Body of pancreas (tissue), 4 donors: ENCODE measurements around the gene TMEM40. TPM values are rescaled to one million over a fixed set of nuclear protein-coding genes. Genes with fewer than 3 reads are reported as not detected.

Experiments
- ATAC-seq: fragments of 150-250 bp; one replicate; pipeline ENCODE4 v1.9.1; 2016
- DNase-seq, 4 donors: peaks; one replicate each; pipeline ENCODE4 v3.0.0-alpha.2; 2019
- H3K27ac ChIP-seq, 4 donors: fragments of 200-600 bp; sonication (generic); 1 replicate in 3 of 4; 2 replicates in 1 of 4; pipeline versions ENCODE4 v1.5.1 to v1.6.1; 2016 to 2019; ENCODE audit warnings: mild to moderate bottlenecking in 1 of 4, mixed read lengths in 1 of 4, moderate library complexity in 1 of 4
- H3K27me3 ChIP-seq, 2 donors: fragments of 200-600 bp; sonication (generic); one replicate each; pipeline ENCODE4 v1.6.0; 2016; ENCODE audit warnings: mild to moderate bottlenecking in 1 of 2
- H3K36me3 ChIP-seq, 2 donors: fragments of 200-600 bp; sonication (generic); replicated peaks in 1 of 2; 2 replicates each; pipeline ENCODE4 v1.5.1; 2016; ENCODE audit warnings: low read depth in 2 of 2; ENCODE audit not compliant: insufficient read depth in 1 of 2
- H3K4me1 ChIP-seq: fragments of 200-600 bp; sonication (generic); one replicate; pipeline ENCODE4 v1.6.0; 2016
- H3K4me3 ChIP-seq, 2 donors: fragments of 200-600 bp; sonication (generic); 1 replicate in 1 of 2; 2 replicates in 1 of 2; pipeline ENCODE4 v1.5.1; 2016 to 2019
- H3K9me3 ChIP-seq, 3 donors: fragments of 200-600 bp; sonication (generic); 1 replicate in 2 of 3; 2 replicates in 1 of 3; pipeline ENCODE4 v1.5.1; 2016
- CTCF ChIP-seq, 7 experiments: fragments of 450-650 bp in 4 of 7; fragments of 200-600 bp in 3 of 7; sonication (generic) in 3 of 7; IDR thresholded peaks; one replicate each; pipeline ENCODE4 v1.5.1; 2016 to 2019; ENCODE audit warnings: antibody characterized with exemption in 7 of 7
- POLR2A ChIP-seq, 3 donors: fragments of 450-650 bp; IDR thresholded peaks; one replicate each; pipeline ENCODE4 v1.6.1; 2016; ENCODE audit warnings: antibody characterized with exemption in 3 of 3, mild to moderate bottlenecking in 2 of 3
- WGBS, 2 donors: methylation state at CpG; one replicate each; pipeline ENCODE4 v1.1.5; 2017; 5-methylcytosine and 5-hydroxymethylcytosine counted together
- intact Hi-C: fragments of 100-400 bp; cut with DNase I; formaldehyde crosslinking; loops from one replicate; pipeline ENCODE4 v1.15.1; 2023
- total RNA-seq, 2 donors: library from RNA; depleted of rRNA; stranded (reverse); fragments of >200 nt; gene quantifications; one replicate each; pipeline ENCODE4 v1.1.0, GENCODE V29; 2016

Gene TMEM40
- total RNA-seq: not detected

- no peak within 1 kb of the TSS for H3K4me3 ChIP-seq
- H3K4me1 ChIP-seq: no peaks in the 10 kb centered on the region
- WGBS, 2 donors: 84 to 88% methylated on average over 4 to 10 of the region's 10 CpGs
- intact Hi-C loops: no loop called here
- TF ChIP-seq POLR2A (IDR thresholded peaks at IDR 0.05) (no peak), CTCF (IDR thresholded peaks at IDR 0.05) (no peak)
- H3K9me3 ChIP-seq: no peaks in the 10 kb centered on the region
- ATAC-seq (no peak), DNase-seq (no peak)
- H3K27me3 ChIP-seq: no peaks in the 10 kb centered on the region
- H3K36me3 ChIP-seq: no peaks in the 10 kb centered on the region
- peak within 1 kb of the TSS in 1 of 4 donors; percentile 44 for H3K27ac ChIP-seq
Observed at GRCh38 chr3:12759097-12759679, at the start of gene TMEM40. Gene TMEM40, minus strand, starts transcription at chr3:12759259. Its CDS starts 9,427 bp downstream, at chr3:12749832.

- DNase-seq: no peak
- intact Hi-C loops: no loop called here
Observed at GRCh38 chr3:12808587-12808986, 49.5 kb upstream of the TMEM40 start.

GRCh38 chr3:12807601-12808359 is 48.7 kb upstream of the TMEM40 start:
- intact Hi-C loops: no loop called here
- no peaks in the 10 kb centered on the region for H3K36me3 ChIP-seq
- DNase-seq (no peak), ATAC-seq (no peak)
- 83 to 89% methylated on average over 6 of the region's 7 CpGs for WGBS, 2 donors
- no peak for TF ChIP-seq CTCF (IDR thresholded peaks at IDR 0.05)
- TF ChIP-seq POLR2A (IDR thresholded peaks at IDR 0.05): no peak
- H3K4me3 ChIP-seq: no peak overlapping the region
- peaks cover 7% of the 10 kb centered on the region for H3K4me1 ChIP-seq
- no peaks in the 10 kb centered on the region for H3K27me3 ChIP-seq
- no peaks in the 10 kb centered on the region for H3K9me3 ChIP-seq
- no peak overlapping the region for H3K27ac ChIP-seq

More at GRCh38 chr3:12808587-12808986, 49.5 kb upstream of the TMEM40 start:
- no peak overlapping the region for H3K4me3 ChIP-seq
- H3K27me3 ChIP-seq: no peaks in the 10 kb centered on the region
- no peak overlapping the region for H3K27ac ChIP-seq
- no peaks in the 10 kb centered on the region for H3K36me3 ChIP-seq
- H3K4me1 ChIP-seq: peaks cover 7% of the 10 kb centered on the region
- no peaks in the 10 kb centered on the region for H3K9me3 ChIP-seq
- no peak for ATAC-seq
- WGBS, 2 donors: 60 to 74% methylated on average over 2 of the region's 2 CpGs
- no peak for TF ChIP-seq CTCF (IDR thresholded peaks at IDR 0.05)
- TF ChIP-seq POLR2A (IDR thresholded peaks at IDR 0.05): no peak

GRCh38 chr3:12807066-12807465 is 48.0 kb upstream of the TMEM40 start:
- no peak overlapping the region for H3K27ac ChIP-seq
- 98 to 99% methylated on average over 7 to 9 of the region's 9 CpGs for WGBS, 2 donors

More at GRCh38 chr3:12807066-12807465, 48.0 kb upstream of the TMEM40 start:
- no peaks in the 10 kb centered on the region for H3K36me3 ChIP-seq
- H3K9me3 ChIP-seq: no peaks in the 10 kb centered on the region
- H3K4me1 ChIP-seq: peaks cover 7% of the 10 kb centered on the region
- no peak for ATAC-seq
- no peak overlapping the region for H3K4me3 ChIP-seq
- no peak for DNase-seq
- TF ChIP-seq CTCF (IDR thresholded peaks at IDR 0.05) (no peak), POLR2A (IDR thresholded peaks at IDR 0.05) (no peak)
- intact Hi-C loops: no loop called here
- no peaks in the 10 kb centered on the region for H3K27me3 ChIP-seq
